Measurements from ENCODE around the gene DDX52. TPM values are rescaled to one million over a fixed set of nuclear protein-coding genes. Genes with fewer than 3 reads are reported as not detected.

The DDX52 gene
- total and polyA plus RNA-seq, 2 of the 13 experiments (the other 11 are each of a cell fraction or from before 2014, with no cell fraction given): 8.9 to 36.1 TPM

- BruUV-seq (replicated peaks): no TSS peak
- POLR2A ChIA-PET: no interaction called here
- TF ChIP-seq ZNF138 (CRISPR knock-in tag; IDR thresholded peaks at IDR 0.05; ENCODE audit: low read depth) (no peak), GFI1 (CRISPR knock-in tag; IDR thresholded peaks at IDR 0.05; ENCODE audit: borderline replicate concordance) (0 out of 2 replicates have a peak, but pooled peaks have one; percentile 34), RFX3 (CRISPR knock-in tag; IDR thresholded peaks at IDR 0.05) (no peak), FOXA3 (CRISPR knock-in tag; IDR thresholded peaks at IDR 0.05) (0 out of 2 replicates have a peak, but pooled peaks have one; percentile 19), RXRB (CRISPR knock-in tag; IDR thresholded peaks at IDR 0.05; ENCODE audit: borderline replicate concordance) (0 out of 2 replicates have a peak, but pooled peaks have one; percentile 36), SMARCC2 (IDR thresholded peaks at IDR 0.05) (no peak), ZNF12 (CRISPR knock-in tag; IDR thresholded peaks at IDR 0.05) (no peak), GMEB2 (CRISPR knock-in tag; IDR thresholded peaks at IDR 0.05; ENCODE audit: low read depth) (no peak), PAXIP1 (CRISPR knock-in tag; conservative IDR thresholded peaks at IDR 0.05) (peak; percentile 32; the same call in 1 of the 2 replicates), ZSCAN20 (CRISPR knock-in tag; IDR thresholded peaks at IDR 0.05; ENCODE audit: borderline replicate concordance) (no peak), NFRKB (IDR thresholded peaks at IDR 0.05) (no peak), ZNF83 (CRISPR knock-in tag; IDR thresholded peaks at IDR 0.05; ENCODE audit: borderline replicate concordance) (no peak), ETV6 (CRISPR knock-in tag; conservative IDR thresholded peaks at IDR 0.05) (no peak), NFATC3 (CRISPR knock-in tag; IDR thresholded peaks at IDR 0.05) (no peak), ZNF501 (CRISPR knock-in tag; IDR thresholded peaks at IDR 0.05) (no peak), GATAD2A (CRISPR knock-in tag; IDR thresholded peaks at IDR 0.05) (peak; percentile 16; the same call in 1 of the 2 replicates), KLF6 (CRISPR knock-in tag; IDR thresholded peaks at IDR 0.05) (no peak), MBNL3 (CRISPR knock-in tag; conservative IDR thresholded peaks at IDR 0.05) (no peak), ZNF724P (CRISPR knock-in tag; IDR thresholded peaks at IDR 0.05; ENCODE audit: borderline replicate concordance) (no peak), ARNTL (CRISPR knock-in tag; IDR thresholded peaks at IDR 0.05) (no peak), GRHL1 (CRISPR knock-in tag; conservative IDR thresholded peaks at IDR 0.05) (no peak), ZNF224 (CRISPR knock-in tag; IDR thresholded peaks at IDR 0.05) (no peak)
Measured at GRCh38 chr17:37598145-37598544, 45.1 kb downstream of the DDX52 start.

More at GRCh38 chr17:37598145-37598544, 45.1 kb downstream of the DDX52 start:
- H3K79me2 ChIP-seq (ENCODE audit: insufficient read depth, low read length): no peaks in the 10 kb centered on the region
- peaks cover 0 to 30% of the 10 kb centered on the region in 2 experiments; a peak in 2 of 5 replicates for H3K36me3 ChIP-seq (replicated peaks in 1 of 2; ENCODE audit: control insufficient read depth in 1 of 2, insufficient read depth in 2 of 2, low read length in 2 of 2)
- no peak overlapping the region for H3K4me2 ChIP-seq (ENCODE audit: low read depth, low read length)
- in situ Hi-C loops (cut with HindIII; ENCODE audit: extremely low pct_ligation_motif_present, low pct_unique_long_range_greater_than_20kb) (no loop called here), intact Hi-C loops (cut with micrococcal nuclease; ENCODE audit: unreplicated experiment) (no loop called here)
- H3K9ac ChIP-seq (ENCODE audit: insufficient read depth, low read depth, low read length): no peak overlapping the region
- H2AFZ ChIP-seq (ENCODE audit: low read length): no peak overlapping the region
- CTCF ChIA-PET (ENCODE audit: low intra/inter-chr PET ratio, low total read pairs): no interaction called here
- WGBS (ENCODE audit: low lambda C conversion rate): 65% methylated on average over 2 of the region's 2 CpGs
- FAIRE-seq (no peak), ATAC-seq (no peak; the same call in 2 of the 3 replicates), DNase-seq (ENCODE audit: low spot score) (no peak)
- no peaks in the 10 kb centered on the region for H4K20me1 ChIP-seq (ENCODE audit: insufficient read depth, low read length)
- peak overlapping the region; percentile 29 for H3K27ac ChIP-seq (ENCODE audit: extremely low read length, insufficient read depth, low read length)
- H3K9me3 ChIP-seq (ENCODE audit: low read length): no peaks in the 10 kb centered on the region
- H3K4me1 ChIP-seq (ENCODE audit: insufficient read depth, low read length): peaks cover 18% of the 10 kb centered on the region
- no peak overlapping the region for H3K4me3 ChIP-seq (replicated peaks in 1 of 3; ENCODE audit: insufficient read depth in 1 of 3, low read depth in 2 of 3, low read length in 3 of 3)
- no peaks in the 10 kb centered on the region for H3K27me3 ChIP-seq (ENCODE audit: control insufficient read depth in 1 of 2, insufficient read depth in 2 of 2, low read length in 2 of 2)

Measured in HepG2 (cell line).